K562 (cell line): ENCODE data around the gene EXOC5. TPM values are rescaled to one million over a fixed set of nuclear protein-coding genes. Genes with fewer than 3 reads are reported as not detected.

Source experiments
- ATAC-seq: fragments of 200-7000 bp; cut with Tn5 transposase; 3 replicates; pipeline ENCODE4 v1.9.1; 2020; ENCODE audit warnings: moderate library complexity
- BruUV-seq: library from RNA; stranded (reverse); fragments of 400-500 nt; replicated peaks from 2 replicates; lab custom pipeline; 2021; lab: Mats Ljungman, UMichigan
- CTCF ChIA-PET: fragments of 300-600 bp; formaldehyde crosslinking; extraction: SDS; loops from one replicate; lab custom pipeline; 2021; ENCODE audit warnings: low intra/inter-chr PET ratio; lab: Yijun Ruan, JAX
- POLR2A ChIA-PET: fragments of 300-600, 350-650 bp; sonication (Branson Sonifier 250); formaldehyde crosslinking; extraction: SDS; loops from one replicate; lab custom pipeline; 2021; ENCODE audit warnings: antibody characterized with exemption, inconsistent platforms; lab: Yijun Ruan, JAX
- DNase-seq, 4 experiments: peaks; one replicate each; pipeline versions ENCODE4 v3.0.0 to v3.0.0-alpha.2; 2011 to 2018; ENCODE audit warnings: low spot score in 3 of 4, mixed read lengths in 3 of 4; ENCODE audit errors: extremely low read depth in 1 of 4
- FAIRE-seq: peaks from 2 replicates; lab custom pipeline; 2011; peaks lifted over from hg19 to GRCh38; lab: Jason Lieb, UNC
- H2AFZ ChIP-seq: 2 replicates; pipeline ENCODE4 v1.6.0; 2011; ENCODE audit warnings: low read depth, low read length, control low read depth, inconsistent platforms
- H3K27ac ChIP-seq: fragments of 200-600 bp; 3 replicates; pipeline ENCODE4 v1.8.0; 2011; ENCODE audit warnings: low read depth, mild to moderate bottlenecking, control low read depth, inconsistent platforms, low read length, moderate library complexity, mixed read lengths; ENCODE audit errors: extremely low read depth
- H3K27me3 ChIP-seq, 2 experiments: fragments of 300-600 bp in 1 of 2; 2 replicates in 1 of 2; 3 replicates in 1 of 2; pipeline versions ENCODE4 v1.6.0 to v1.8.0; 2011; ENCODE audit warnings: inconsistent platforms in 2 of 2, low read length in 2 of 2, mild to moderate bottlenecking in 1 of 2, mixed read lengths in 1 of 2, moderate library complexity in 1 of 2; ENCODE audit not compliant: control insufficient read depth in 2 of 2, insufficient read depth in 2 of 2
- H3K36me3 ChIP-seq: fragments of 300-600 bp; 3 replicates; pipeline ENCODE4 v1.8.0; 2011; ENCODE audit warnings: mild to moderate bottlenecking, low read length, inconsistent platforms; ENCODE audit not compliant: control insufficient read depth, insufficient read depth
- H3K4me1 ChIP-seq, 2 experiments: fragments of 200-600 bp in 1 of 2; replicated peaks in 1 of 2; 2 replicates in 1 of 2; 3 replicates in 1 of 2; pipeline versions ENCODE4 v1.5.1 to v1.8.0; 2011; ENCODE audit warnings: inconsistent platforms in 2 of 2, low read length in 2 of 2, mild to moderate bottlenecking in 1 of 2, mixed read lengths in 1 of 2, moderate library complexity in 1 of 2; ENCODE audit not compliant: control insufficient read depth in 2 of 2, insufficient read depth in 2 of 2
- H3K4me2 ChIP-seq: 2 replicates; pipeline ENCODE4 v1.6.1; 2011; ENCODE audit warnings: low read length, control low read depth, inconsistent platforms, mixed read lengths; ENCODE audit not compliant: insufficient read depth
- H3K4me3 ChIP-seq: fragments of 200-600 bp; sonication (generic), shearing (Covaris generic); 2 replicates; pipeline ENCODE4 v1.5.1; 2016; ENCODE audit warnings: control low read depth, inconsistent platforms
- H3K79me2 ChIP-seq: fragments of 200-600 bp; 3 replicates; pipeline ENCODE4 v1.8.0; 2011; ENCODE audit warnings: low read length, inconsistent platforms; ENCODE audit not compliant: control insufficient read depth, insufficient read depth
- H3K9ac ChIP-seq, 2 experiments: 2 replicates each; pipeline versions ENCODE4 v1.6.0 to v1.6.1; 2011; ENCODE audit warnings: low read depth in 2 of 2, low read length in 2 of 2, control low read depth in 1 of 2, inconsistent platforms in 1 of 2, mild to moderate bottlenecking in 1 of 2, mixed read lengths in 1 of 2; ENCODE audit not compliant: insufficient read depth in 1 of 2
- H3K9me1 ChIP-seq: one replicate; pipeline ENCODE4 v1.6.0; 2011; ENCODE audit warnings: inconsistent platforms, mild to moderate bottlenecking, low read length, moderate library complexity; ENCODE audit not compliant: control insufficient read depth, insufficient read depth
- H3K9me3 ChIP-seq: replicated peaks from 2 replicates; pipeline ENCODE4 v1.5.1; 2011; ENCODE audit warnings: low read depth, low read length, inconsistent platforms; ENCODE audit not compliant: control insufficient read depth, insufficient read depth
- H4K20me1 ChIP-seq: replicated peaks from 2 replicates; pipeline ENCODE4 v1.6.1; 2011; ENCODE audit warnings: low read length, inconsistent platforms, mixed read lengths; ENCODE audit not compliant: control insufficient read depth, insufficient read depth
- HDAC2 ChIP-seq: fragments of 450-650 bp; IDR thresholded peaks from 2 replicates; pipeline ENCODE4 v1.6.1; 2016; ENCODE audit warnings: mild to moderate bottlenecking
- MECOM ChIP-seq: fragments of 250-450 bp; sonication (Bioruptor Pico); IDR thresholded peaks from 2 replicates; pipeline ENCODE4 v1.8.0; 2022; ENCODE audit warnings: inconsistent platforms
- TBL1XR1 ChIP-seq, 2 experiments: IDR thresholded peaks; 2 replicates each; pipeline ENCODE4 v1.6.1; 2012; ENCODE audit warnings: improper control_type of control experiment in 2 of 2, low read length in 2 of 2, mild to moderate bottlenecking in 1 of 2
- TGIF2 ChIP-seq: sonication (generic); formaldehyde crosslinking; IDR thresholded peaks from 2 replicates; pipeline ENCODE4 v1.8.1; 2022; ENCODE audit warnings: mild to moderate bottlenecking, missing genetic modification reagents, moderate library complexity
- ZNF445 ChIP-seq: fragments of 250-450 bp; sonication (Bioruptor Pico); IDR thresholded peaks from 2 replicates; pipeline ENCODE4 v1.4.0; 2020; ENCODE audit warnings: low read depth, mild to moderate bottlenecking, moderate library complexity
- ZNF586 ChIP-seq: fragments of 450-650 bp; formaldehyde crosslinking; conservative IDR thresholded peaks from 2 replicates; pipeline ENCODE4 v1.4.0; 2020; ENCODE audit warnings: mild to moderate bottlenecking, moderate library complexity
- WGBS: fragments of 100-300 bp; shearing (Covaris generic); methylation state at CpG from one replicate; pipeline ENCODE4 v1.1.6; 2016; ENCODE audit warnings: low coverage, mixed read lengths; ENCODE audit not compliant: insufficient coverage; ENCODE audit errors: missing lambda C conversion rate; 5-methylcytosine and 5-hydroxymethylcytosine counted together
- in situ Hi-C: fragments of 300-500 bp; cut with MboI; formaldehyde crosslinking; loops from 4 replicates; pipeline ENCODE4 v1.15.0; 2018; ENCODE audit warnings: inconsistent platforms, mixed read lengths
- intact Hi-C: fragments of 100-400 bp; cut with micrococcal nuclease; formaldehyde crosslinking; loops from 2 replicates; pipeline ENCODE4 v1.14.2; 2022
- polyA plus RNA-seq, 8 experiments: library from polyadenylated mRNA; depleted of rRNA in 4 of 8; stranded (reverse) in 5 of 8; unstranded in 3 of 8; fragments of >200 nt; fragmentation: Nextera tagmentation in 2 of 8; fragmentation: Illumina TruSeq in 1 of 8; extraction: Ambion mirVana in 2 of 8; extraction: Trizol in 1 of 8; gene quantifications; 2 replicates each; pipeline versions ENCODE4 v1.2.1 to v1.2.3, GENCODE V29; 2011 to 2014; ENCODE audit warnings: inconsistent platforms in 1 of 8, missing spikeins in 1 of 8
- total RNA-seq, 7 experiments: library from RNA; depleted of rRNA in 6 of 7; stranded (reverse); fragments of >200 nt in 6 of 7; fragmentation: Illumina TruSeq in 2 of 7; extraction: Trizol in 2 of 7; gene quantifications; 2 replicates each; pipeline versions ENCODE4 v1.2.1 to v1.2.3, GENCODE V29; 2011 to 2021; ENCODE audit warnings: low replicate concordance in 1 of 7

EXOC5 gene
- total and polyA plus RNA-seq, 9 of the 15 experiments (the other 6 are each of a cell fraction or from before 2014, with no cell fraction given) = 5.7 to 50.3 (median 32.0) TPM

- Histone ChIP-seq H4K20me1 (no peaks in the 10 kb centered on the region), H3K9me3 (no peaks in the 10 kb centered on the region), H3K9ac (no peak overlapping the region), H3K27me3 (no peaks in the 10 kb centered on the region; a peak in 2 of 5 replicates), H3K36me3 (no peaks in the 10 kb centered on the region), H3K4me1 (no peaks in the 10 kb centered on the region), H3K9me1 (no peaks in the 10 kb centered on the region), H3K4me2 (no peak overlapping the region), H3K79me2 (no peaks in the 10 kb centered on the region), H3K4me3 (no peak overlapping the region), H2AFZ (no peak overlapping the region), H3K27ac (no peak overlapping the region)
- no peak for DNase-seq
- BruUV-seq = no TSS peak
- no peak for FAIRE-seq
- ChIA-PET POLR2A (interaction anchor here (0.8 kb wide), 1 partner anchor 36 kb away, joined by 3 read pairs; no protein-coding TSS in a partner anchor), CTCF (no interaction called here)
- WGBS = 0% methylated on average over 4 of the region's 4 CpGs
- in situ Hi-C loops (no loop called here), intact Hi-C loops (no loop called here)
- TF ChIP-seq ZNF586 (no peak), TBL1XR1 (IDR thresholded peaks at IDR 0.05; ENCODE audit: low read length in 2 of 2) (no peak), HDAC2 (no peak), TGIF2 (no peak), ZNF445 (CRISPR knock-in tag) (no peak), MECOM (no peak)
- ATAC-seq = no peak
Observed at GRCh38 chr14:57153286-57153685, 115.4 kb downstream of the EXOC5 start.

Other genes with a start within 250 kb of the EXOC5 start
- 12.7 and 16.1 TPM in 2 replicates for gene AP5M1, start 66 bp upstream of the EXOC5 start, total RNA-seq (2014; rRNA removed)
- gene AP5M1, start 66 bp upstream of the EXOC5 start, total RNA-seq (2014; rRNA removed; fragmentation: Illumina TruSeq; extraction: Trizol) = 32.6 and 37.5 TPM in 2 replicates
- gene AP5M1, start 66 bp upstream of the EXOC5 start, total RNA-seq (2015; rRNA removed; fragmentation: Illumina TruSeq; extraction: Trizol) = 27.6 and 28.2 TPM in 2 replicates
- 30.9 and 34.4 TPM in 2 replicates for gene AP5M1, start 66 bp upstream of the EXOC5 start, total RNA-seq (2021)
- 27.0 and 35.6 TPM in 2 replicates for gene AP5M1, start 66 bp upstream of the EXOC5 start, polyA plus RNA-seq (2011; rRNA removed)
- gene AP5M1, start 66 bp upstream of the EXOC5 start, polyA plus RNA-seq (2014; fragmentation: Illumina TruSeq; extraction: Trizol) = 25.8 and 29.7 TPM in 2 replicates
- 10 to 100 TPM; 44.2 to 51.7 TPM for gene AP5M1, start 66 bp upstream of the EXOC5 start, polyA plus RNA-seq (2014; fragmentation: Nextera tagmentation; extraction: Ambion mirVana)
- gene AP5M1, start 66 bp upstream of the EXOC5 start, polyA plus RNA-seq (2014; rRNA removed) = 20.9 and 22.0 TPM in 2 replicates
- gene NAA30, start 121.7 kb upstream of the EXOC5 start, total RNA-seq (2014; rRNA removed) = 4.2 and 4.4 TPM in 2 replicates
- 7.7 and 9.4 TPM in 2 replicates for gene NAA30, start 121.7 kb upstream of the EXOC5 start, total RNA-seq (2014; rRNA removed; fragmentation: Illumina TruSeq; extraction: Trizol)
- 7.1 and 8.0 TPM in 2 replicates for gene NAA30, start 121.7 kb upstream of the EXOC5 start, total RNA-seq (2015; rRNA removed; fragmentation: Illumina TruSeq; extraction: Trizol)
- gene NAA30, start 121.7 kb upstream of the EXOC5 start, total RNA-seq (2021) = 7.9 and 8.3 TPM in 2 replicates
- gene NAA30, start 121.7 kb upstream of the EXOC5 start, polyA plus RNA-seq (2011; rRNA removed) = 7.7 and 9.3 TPM in 2 replicates
- gene NAA30, start 121.7 kb upstream of the EXOC5 start, polyA plus RNA-seq (2014; fragmentation: Illumina TruSeq; extraction: Trizol) = 4.9 and 6.9 TPM in 2 replicates
- 1 to 10 TPM; 2.2 to 4.0 TPM for gene NAA30, start 121.7 kb upstream of the EXOC5 start, polyA plus RNA-seq (2014; fragmentation: Nextera tagmentation; extraction: Ambion mirVana)
- 2.2 and 2.7 TPM in 2 replicates for gene NAA30, start 121.7 kb upstream of the EXOC5 start, polyA plus RNA-seq (2014; rRNA removed)
- not detected in 2 replicates for gene CCDC198, start 225.0 kb upstream of the EXOC5 start, total RNA-seq (2014; rRNA removed)
- not detected in 2 replicates for gene CCDC198, start 225.0 kb upstream of the EXOC5 start, total RNA-seq (2014; rRNA removed; fragmentation: Illumina TruSeq; extraction: Trizol)
- not detected in 2 replicates for gene CCDC198, start 225.0 kb upstream of the EXOC5 start, total RNA-seq (2015; rRNA removed; fragmentation: Illumina TruSeq; extraction: Trizol)
- not detected in 2 replicates for gene CCDC198, start 225.0 kb upstream of the EXOC5 start, total RNA-seq (2021)
- not detected in 2 replicates for gene CCDC198, start 225.0 kb upstream of the EXOC5 start, polyA plus RNA-seq (2011; rRNA removed)
- gene CCDC198, start 225.0 kb upstream of the EXOC5 start, polyA plus RNA-seq (2014; fragmentation: Illumina TruSeq; extraction: Trizol) = not detected in 2 replicates
- gene CCDC198, start 225.0 kb upstream of the EXOC5 start, polyA plus RNA-seq (2014; fragmentation: Nextera tagmentation; extraction: Ambion mirVana) = not detected
- not detected in 2 replicates for gene CCDC198, start 225.0 kb upstream of the EXOC5 start, polyA plus RNA-seq (2014; rRNA removed)